Right hindlimb (tissue), 1 donor: ENCODE results near the gene PTPRM.

Experiments used
- DNase-seq: peaks from one replicate; pipeline ENCODE4 v3.0.0-alpha.2; 2018

PTPRM gene

DNA sequence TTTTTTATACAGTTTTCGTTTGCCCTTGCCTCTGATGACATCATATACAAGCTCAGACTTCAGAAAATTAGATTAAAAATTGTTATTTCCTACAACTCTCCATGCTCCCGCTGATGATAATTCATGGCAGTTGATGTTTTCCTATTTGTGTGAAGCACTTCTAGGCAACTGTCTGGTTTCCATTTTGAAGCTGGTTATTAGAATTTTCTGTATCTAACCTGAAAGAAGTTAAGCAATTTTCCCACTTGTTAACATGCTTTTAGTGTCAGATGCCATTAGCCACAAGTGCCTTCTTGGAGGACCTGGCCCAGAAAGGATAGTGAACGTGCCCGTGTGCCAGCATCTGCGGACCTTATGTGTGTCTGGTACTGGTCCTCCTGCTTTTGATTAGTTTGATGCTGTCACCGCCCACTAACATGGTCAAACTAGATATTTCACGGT lies 694.6 kb downstream of the PTPRM start:
- DNase-seq = no peak

DNA sequence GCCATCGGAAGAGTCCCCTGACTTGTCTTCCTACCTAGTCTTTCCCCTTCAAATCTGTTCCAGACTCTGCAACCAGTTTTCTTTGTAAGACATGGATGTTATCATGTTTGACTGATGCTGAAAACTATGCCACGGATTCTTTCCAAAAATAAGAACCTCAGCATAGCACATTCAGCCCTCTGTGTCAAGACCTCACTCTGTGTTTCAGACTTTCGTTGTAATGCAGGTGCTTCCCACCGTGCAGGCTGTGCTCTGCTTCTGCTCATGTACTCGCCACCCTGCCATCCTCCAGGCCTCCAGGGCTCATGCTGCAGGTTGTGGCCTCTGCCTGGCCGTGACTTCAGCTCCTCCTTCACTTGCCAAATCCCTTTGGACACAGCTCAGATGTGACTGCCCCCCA lies 695.1 kb downstream of the PTPRM start:
- no peak for DNase-seq

DNA sequence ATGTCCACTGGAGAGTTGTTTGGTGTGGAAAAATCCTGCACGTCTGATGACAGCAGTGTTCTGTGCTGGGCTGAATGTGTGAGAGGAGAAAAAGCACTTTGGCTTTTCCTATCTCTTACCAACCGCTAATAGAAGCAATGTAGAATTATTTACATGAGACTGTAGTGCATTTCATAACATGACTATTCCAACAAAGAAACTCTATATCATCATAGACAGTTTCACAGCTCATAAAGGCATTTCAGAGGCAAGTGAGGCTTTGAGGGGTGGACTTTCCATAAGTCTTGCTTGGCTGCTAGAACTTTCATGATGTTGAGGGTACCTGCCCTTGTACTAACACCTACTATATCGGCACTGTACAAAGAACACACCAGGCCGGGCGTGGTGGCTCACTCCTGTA lies 697.0 kb downstream of the PTPRM start:
- no peak for DNase-seq

DNA sequence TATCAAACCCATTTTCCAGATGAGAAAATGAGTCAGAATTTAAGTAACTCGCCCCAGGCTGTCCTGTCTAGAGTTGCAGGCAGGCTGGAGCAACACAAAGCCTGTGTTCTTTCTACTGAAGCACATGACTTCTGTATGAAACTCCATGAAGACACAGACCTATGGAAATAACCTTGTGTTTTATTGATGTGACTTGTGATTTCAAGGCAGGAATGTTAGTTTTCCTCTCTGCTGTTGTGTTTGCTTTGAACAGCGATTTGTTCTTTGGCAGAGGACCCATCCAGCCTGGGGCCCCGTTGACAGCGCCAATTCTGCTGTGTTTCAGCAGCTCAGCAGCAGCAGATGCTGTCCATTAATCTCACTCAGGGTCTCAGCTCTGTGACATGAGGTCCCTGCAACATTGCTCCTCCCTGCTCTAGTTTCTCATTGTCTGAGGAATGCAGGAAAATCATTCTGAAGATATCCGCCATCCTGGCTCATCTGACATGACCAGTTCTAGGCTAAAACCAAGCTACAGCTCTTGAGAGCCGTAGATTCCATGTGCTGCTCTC lies 697.8 kb downstream of the PTPRM start:
- peak; percentile 84 for DNase-seq

DNA sequence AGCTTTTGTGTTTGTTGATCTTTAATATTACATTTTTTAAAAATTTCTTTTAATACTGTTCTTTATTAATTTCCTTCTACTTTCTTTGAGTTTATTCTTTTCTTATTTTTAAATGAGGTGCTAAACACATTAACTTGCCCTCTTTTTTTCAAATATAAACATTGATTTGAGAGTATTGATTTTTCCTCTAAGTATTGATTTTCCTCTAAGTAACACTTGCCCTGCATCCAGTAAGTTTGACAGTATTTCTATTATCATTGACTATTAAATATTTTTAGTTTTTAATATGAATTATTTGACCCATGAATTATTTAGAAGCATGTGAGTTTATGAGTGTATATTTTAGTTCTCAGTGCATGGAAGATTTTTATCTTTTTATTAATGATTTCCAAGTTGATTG lies 705.1 kb downstream of the PTPRM start:
- DNase-seq = no peak

DNA sequence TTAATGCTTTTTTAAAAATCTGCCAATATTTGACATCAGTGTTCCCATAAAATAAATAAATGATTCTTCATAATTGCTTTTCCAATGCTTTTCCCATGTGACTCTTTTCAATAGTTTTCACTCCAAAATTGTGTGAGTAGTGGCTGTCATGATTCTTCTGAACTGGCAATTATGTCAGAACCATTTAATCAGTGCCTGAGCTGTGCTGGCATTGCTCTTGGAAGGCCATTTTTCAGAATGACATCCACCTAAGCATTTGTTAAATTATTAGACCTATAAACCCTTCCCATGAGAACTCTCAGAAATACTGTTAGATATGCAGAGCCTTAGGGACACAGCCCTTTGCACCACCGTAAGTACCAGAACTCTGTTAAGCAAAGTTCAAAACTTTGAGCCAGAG lies 707.3 kb downstream of the PTPRM start:
- no peak for DNase-seq

DNA sequence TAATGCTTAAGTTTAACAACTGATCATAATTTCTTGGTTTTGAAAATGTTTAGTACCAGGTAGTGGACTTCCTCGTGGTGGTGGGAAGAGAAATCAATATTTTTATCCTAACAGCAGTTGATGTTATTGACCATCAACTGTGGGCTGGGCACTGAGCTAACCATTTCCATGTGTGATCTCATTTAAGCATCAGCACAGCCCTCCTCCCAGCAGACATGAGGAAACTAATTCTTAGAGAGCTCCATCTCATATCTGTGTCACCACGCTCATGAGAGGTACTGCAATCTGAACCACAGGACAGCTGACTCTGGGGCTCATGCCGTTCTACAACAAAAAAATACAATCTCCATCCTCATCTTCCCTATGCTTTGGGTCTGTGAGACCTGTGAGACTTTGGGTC lies 709.3 kb downstream of the PTPRM start:
- DNase-seq = no peak

DNA sequence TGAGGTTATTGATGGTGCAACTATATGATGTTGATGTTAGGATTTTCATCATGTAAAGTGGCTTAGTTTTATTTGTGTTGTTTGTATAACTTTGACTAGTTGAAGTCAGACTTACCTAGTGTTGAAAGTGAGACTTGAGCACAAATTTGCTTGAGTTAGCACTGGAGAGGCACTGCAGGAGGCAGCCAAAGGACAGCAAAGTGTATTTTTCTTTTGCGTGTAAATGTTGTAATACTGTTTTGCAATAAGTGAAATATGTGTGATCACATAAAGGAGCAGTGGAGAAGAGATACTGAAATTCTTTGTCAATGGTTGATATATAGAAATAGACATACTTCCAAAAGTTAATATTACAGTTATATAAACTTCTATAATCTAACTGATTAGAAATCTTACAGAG lies 710.2 kb downstream of the PTPRM start:
- DNase-seq = no peak

DNA sequence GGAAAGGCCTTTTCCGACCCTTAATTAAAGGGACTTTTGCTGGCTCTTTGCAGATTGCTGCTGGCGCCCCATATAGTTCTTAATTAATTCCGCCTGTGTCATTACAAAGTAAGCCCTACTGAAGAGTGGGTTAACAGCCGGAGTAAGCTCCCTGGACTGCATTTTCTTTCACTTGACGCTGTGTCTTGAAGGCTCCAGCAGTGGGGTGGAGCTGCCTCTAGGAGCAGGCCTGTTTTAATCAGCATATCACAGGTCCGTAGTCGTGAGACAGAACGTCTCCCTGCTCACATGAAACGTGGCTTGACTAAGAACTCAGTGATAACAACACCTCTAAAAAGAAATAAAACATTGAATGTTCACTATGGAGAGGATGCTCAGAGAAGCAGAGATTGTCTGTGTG lies 712.2 kb downstream of the PTPRM start:
- no peak for DNase-seq

DNA sequence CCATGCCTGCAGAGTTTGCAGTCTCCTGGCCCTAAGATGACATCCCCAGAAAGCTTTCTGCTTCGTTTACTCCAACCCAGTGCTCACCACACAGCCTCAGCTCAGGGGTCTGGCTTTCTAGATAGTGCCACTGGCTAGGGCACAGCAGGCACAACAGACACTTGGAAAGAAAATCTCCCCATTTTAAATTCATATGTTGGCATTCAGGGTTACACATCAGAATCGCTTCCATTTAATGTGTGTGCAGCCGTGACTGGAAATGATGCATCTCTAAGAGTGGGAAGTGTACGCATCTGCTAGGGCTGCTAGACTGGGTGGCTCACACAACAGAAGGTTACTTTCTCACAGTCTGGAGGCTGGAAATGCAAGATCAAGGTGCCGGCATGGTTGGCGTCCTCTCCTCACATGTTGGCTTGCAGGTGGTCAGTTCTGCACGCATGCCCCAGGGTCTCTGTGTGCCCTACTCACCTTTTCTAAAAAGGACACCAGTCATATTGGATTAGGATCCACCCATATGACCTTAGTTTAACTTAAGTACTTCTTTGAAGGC lies 712.7 kb downstream of the PTPRM start:
- DNase-seq = no peak

DNA sequence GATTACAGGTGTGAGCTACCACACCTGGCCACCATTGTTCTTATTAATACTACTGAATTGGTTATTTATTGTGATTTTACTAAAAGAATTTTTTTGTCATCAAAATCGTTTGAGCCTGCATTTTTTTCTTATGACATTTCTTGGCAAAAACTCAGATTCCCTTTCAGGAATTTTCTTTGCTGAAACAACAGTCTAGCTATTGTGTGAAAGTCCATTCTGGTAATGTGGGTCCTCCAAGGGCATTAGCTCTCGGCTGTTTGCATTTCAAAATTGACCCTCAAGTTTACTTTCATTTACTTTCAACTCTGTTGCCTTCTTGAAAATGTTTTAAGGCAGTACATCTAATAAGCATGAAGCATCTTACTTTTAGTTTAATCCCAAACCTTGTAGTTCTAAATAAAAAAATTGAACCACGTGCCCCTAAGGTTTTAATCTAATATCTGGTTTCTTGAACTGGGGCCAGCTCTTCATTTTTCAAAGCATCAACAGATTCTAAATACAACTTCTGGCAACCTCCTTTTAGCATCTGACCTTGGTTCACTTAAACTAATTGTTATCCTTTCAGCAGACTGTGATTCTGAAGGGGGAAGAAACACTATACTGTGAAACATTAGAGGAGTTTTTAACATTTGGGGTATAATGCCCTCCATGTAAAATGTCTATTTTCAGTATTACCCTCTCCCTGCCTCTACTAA lies 716.9 kb downstream of the PTPRM start:
- DNase-seq = no peak

DNA sequence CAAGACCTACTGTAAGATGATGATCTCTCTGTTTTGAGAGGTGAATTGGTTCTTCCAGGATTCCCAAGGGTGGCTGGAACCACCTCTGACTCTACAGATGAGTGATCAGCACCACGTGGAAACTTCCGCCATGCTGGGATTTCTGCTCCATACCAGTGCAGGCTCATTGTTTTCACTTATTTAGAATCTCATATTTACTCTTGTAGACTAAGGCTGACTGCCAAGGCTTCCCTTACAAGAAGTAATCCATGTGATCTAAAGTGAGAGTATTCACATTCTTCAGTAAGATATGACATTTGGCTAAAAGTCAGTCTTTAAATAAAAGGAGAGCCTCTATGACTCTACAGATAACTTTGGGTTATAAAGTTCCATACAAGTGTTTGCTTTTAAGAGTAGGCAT lies 719.2 kb downstream of the PTPRM start:
- no peak for DNase-seq

DNA sequence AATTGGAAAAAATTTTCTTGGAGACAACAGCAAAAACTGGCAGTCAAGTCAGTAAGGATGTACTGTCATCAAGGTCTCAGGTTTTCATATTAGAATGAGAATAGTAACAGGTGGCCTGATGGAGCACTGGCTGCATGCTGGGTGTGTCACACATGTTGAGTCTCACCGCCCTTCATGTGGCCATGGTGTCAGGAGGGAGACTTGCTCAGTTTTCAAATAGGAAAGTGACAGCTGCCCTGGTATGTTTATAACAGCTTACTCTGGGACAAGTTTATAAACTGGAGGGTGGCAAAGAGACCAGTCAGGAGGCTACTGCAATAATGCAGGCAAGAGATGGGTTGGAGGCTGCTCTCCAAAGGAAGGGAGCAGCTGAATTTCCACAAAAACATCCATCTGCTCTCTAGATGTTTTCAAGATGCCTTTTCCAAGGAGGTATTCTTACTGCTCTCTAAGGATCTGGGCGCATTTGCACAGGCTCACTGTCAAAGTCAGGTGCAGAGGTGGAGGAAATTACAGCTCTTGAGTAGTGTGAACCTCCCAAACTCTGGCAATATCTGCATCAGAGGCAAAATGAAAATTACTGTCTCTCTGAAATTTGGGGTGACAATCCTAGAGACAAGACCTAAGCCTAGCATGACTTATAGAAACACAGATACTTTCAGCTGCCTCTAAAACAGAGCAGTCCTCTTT lies 720.2 kb downstream of the PTPRM start:
- DNase-seq = peak; percentile 28

DNA sequence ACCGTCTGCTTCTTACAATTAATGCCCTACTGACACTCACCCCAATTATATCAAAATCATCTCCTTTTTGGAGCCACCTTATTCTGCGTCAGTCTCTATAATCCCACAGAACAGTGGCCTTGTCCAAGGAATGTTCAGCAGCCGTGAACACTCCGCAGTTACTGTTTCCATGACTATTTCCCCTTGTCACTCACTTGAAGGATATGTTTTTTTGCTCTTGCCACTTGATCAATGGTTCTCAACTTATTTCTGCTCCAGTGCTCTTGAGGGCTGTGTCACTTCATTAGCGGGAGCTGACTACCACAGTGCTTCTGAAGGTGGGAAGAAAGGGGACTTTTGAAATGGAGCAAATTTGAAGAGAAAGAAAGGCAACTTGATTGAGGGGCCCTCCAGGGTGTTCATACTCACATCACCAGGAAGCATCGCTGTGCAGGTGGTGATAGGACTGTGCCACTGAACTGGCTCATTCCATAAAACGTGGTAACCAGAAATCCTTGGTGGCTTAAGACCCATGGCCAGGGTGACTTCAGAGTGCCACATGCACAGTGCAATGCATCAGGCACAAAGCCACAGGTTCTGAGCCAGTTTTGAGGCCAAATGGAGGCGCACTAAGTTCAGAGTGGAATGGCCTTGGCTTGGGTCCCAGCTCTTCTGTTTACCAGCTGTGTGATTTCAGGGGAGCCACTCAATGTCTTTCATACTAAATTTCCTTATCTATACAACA lies 721.5 kb downstream of the PTPRM start:
- DNase-seq = no peak

DNA sequence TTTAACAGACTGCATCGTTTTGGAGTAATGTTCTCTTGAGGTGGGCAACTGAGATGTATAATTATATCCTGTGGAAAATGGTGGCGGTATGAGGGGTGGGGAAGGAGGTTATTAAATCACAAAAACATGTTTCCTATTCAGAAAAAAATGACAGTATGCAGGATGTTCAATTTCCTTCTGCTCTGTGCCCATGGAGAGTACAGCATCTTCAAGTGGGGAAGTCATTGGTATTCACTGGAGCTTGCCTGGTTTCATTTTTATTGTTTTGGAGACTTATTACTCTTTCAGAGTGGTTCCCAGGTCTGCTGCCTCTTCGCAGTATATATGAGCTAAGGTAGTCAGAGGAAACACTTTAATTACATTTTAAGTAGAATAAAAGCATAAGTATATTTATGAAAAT lies 723.3 kb downstream of the PTPRM start:
- DNase-seq = no peak

DNA sequence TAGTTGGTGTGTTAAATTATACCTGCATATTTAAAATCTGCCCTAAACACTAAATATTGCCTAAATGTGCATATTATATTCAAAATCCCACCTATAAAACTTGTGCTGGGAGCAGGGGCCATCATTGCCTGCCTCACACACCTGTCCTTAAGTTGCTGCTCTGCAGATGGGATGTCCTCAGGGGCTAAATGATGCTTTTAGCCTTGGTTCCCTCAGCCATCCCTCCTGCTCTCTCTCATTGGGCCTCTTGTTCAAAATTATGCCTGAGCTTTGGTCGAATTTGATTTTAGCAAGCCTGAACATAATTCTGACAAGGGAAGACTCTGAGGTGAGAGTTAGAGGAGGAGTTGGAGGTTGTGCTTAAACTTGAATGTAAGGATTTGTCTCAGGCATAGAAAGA lies 723.8 kb downstream of the PTPRM start:
- no peak for DNase-seq

DNA sequence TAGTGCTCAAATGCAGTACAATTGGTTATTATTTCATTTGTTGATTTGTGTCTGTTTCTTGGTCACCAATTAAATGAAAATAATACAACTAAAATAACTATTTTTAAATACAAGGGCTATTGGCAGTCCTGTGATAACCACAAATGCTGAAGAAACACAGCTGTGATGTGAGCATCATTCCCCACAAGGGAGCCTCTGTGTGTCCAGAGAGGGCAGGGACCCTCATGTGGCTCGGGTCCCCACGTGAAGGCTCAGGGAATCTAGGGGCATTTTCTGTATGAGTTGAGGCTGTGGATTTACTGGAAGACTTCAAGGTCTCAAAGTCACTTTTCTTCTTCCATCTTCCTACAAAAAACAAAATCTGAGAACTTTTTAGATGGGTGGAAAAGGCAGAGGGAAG lies 726.1 kb downstream of the PTPRM start:
- no peak for DNase-seq

DNA sequence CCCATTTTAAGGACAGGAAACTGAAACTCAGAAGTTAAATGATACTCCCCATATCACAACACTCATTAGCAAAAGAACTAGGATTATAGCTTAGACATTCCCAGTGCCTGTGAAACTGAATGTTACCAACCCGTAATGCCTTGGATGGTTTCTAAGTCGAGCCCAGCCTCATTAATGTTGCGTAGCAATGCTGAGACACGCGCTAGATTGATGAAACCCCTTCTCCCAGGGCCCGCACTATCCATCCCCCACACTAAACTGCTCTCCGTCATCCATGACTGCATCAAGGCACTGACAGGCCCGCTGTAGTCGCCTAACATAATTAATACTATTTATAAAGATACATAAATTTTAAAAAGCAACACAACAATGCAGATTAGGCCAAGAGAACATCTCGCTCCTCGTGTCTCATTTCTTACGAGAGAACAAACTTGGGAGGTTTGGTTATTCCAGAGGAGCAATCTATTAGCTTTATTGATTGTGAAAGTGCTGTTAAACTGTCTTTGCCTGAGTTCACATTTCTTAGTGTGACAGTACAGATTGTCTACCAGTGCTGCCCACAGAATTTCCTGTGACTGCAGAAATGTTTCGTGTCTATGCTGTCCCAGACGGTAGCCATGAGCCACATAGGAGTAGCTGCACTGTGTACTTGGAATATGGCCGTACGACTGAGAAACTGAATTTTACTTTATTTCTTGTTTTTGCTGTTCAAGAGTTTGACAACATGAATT lies 729.9 kb downstream of the PTPRM start:
- DNase-seq = no peak

DNA sequence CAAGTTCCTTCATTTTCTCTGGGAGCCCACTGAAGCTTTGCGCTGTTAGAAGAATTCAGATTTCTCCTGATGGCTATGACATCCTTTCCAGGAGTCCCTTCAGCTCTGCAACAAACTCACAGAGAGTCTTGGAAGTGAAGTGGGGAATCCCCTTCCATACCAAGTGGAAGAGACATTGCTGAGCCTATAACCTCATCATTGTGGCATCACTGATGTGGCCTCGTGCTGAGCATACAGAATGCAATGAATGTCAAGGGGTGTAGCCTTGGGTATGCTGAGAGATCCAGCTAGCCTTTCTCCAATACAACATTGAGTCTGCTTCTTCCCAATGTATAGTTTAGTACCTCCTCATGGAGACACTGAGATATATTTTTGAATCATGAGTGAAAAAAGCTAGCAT lies 731.1 kb downstream of the PTPRM start:
- no peak for DNase-seq

DNA sequence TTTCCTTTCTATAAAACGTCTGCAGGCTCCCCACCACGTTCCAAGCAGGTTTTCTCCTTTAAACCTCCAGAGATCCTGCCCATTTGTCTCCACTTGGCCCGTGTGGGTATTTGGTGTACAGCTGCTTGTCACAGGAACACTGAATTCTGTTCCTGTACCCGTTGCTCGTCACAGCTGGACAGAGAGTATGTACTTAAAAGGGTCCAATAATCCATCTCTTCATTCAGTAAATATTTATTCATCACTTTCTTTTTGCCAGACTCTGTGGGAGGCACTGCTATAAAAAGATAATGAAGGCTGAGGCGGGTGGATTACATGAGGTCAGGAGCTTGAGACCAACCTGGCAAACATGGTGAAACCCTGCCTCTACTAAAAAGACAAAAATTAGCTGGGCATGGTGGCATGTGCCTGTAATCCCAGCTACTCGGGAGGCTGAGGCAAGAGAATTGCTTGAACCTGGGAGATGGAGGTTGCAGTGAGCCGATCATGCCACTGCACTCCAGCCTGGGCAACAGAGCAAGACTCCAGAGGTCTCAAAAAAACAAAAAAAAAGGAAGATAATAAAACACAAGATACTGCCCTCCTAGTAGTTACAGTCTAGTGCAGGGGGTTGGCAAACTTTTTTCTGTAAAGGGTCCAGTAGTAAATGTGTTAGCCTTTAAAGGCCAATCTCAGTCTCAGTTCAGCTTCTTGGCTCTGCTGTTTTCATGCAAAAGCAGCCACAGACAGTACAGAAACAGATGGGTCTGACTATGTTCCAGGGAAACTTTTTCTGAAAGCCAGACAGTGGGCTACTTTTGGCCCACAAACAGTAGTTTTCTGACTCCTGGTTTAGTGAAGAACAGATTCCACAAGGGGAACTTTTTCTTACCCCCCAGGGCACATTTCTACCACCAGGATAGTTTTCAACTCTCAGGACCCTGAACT lies 732.2 kb downstream of the PTPRM start:
- no peak for DNase-seq

DNA sequence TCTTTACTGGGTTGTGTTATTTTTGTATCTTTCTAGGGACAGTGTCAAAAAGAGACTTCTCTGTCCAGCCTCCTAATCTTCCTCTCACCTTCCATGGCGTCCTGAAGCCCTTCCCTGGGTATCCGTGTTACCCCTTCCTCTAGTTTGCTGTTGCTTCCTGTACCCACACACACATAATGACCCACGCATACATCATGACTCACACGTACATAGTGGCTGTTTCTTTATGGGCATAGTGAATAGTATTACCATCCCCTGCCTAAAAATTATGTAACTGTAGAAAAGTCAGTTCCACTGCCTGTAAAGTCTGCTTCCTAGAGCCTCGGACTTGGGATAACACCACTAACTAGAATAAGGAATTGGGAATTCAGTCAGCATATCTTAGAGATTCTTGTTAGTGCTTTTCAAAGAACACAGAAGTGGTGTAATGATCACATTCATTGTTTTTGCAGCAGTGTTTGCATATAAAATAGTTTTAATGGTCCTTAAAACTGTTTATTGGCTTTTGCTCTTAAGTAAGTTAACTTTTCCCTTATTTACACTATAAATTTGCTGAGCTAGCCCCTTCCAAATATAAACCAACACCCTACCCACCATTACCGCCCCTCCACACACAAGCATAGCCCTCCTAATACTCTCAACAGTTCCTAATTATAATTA lies 733.8 kb downstream of the PTPRM start:
- DNase-seq = no peak
